Adrenal gland (tissue), 5 donors: Measurements from ENCODE around the gene CLDN9.

Source experiments
- CTCF ChIP-seq, 6 experiments: fragments of 450-650 bp in 4 of 6; fragments of 200-600 bp in 2 of 6; sonication (generic) in 1 of 6; IDR thresholded peaks; 1 replicate in 5 of 6; 2 replicates in 1 of 6; pipeline versions ENCODE4 v1.5.1 to v1.8.0; 2016 to 2021; ENCODE audit warnings: antibody characterized with exemption in 6 of 6, mild to moderate bottlenecking in 2 of 6, moderate library complexity in 1 of 6
- POLR2A ChIP-seq, 2 donors: fragments of 450-650 bp; IDR thresholded peaks; one replicate each; pipeline ENCODE4 v1.6.1; 2017; ENCODE audit warnings: antibody characterized with exemption in 2 of 2, mild to moderate bottlenecking in 2 of 2, moderate library complexity in 1 of 2
- donor health status: DM: no; HTN: no; CAD: no.

GRCh38 chr16:2973093-2973492 is 39.6 kb upstream of the CLDN9 start:
- TF ChIP-seq CTCF (IDR thresholded peaks at IDR 0.05) (no peak), POLR2A (IDR thresholded peaks at IDR 0.05) (no peak)
